Tibial nerve (tissue), 4 donors: ENCODE data around the gene NAIF1.

Experiments
- CTCF ChIP-seq, 5 experiments: fragments of 200-600 bp in 3 of 5; fragments of 450-650 bp in 2 of 5; sonication (generic) in 3 of 5; IDR thresholded peaks; one replicate each; pipeline ENCODE4 v1.5.1; 2016 to 2019; ENCODE audit warnings: antibody characterized with exemption in 5 of 5, mild to moderate bottlenecking in 3 of 5, moderate library complexity in 2 of 5
- EP300 ChIP-seq, 2 donors: sonication (generic); formaldehyde crosslinking; IDR thresholded peaks; one replicate each; pipeline ENCODE4 v1.6.1; 2017; ENCODE audit warnings: antibody characterized with exemption in 2 of 2, mild to moderate bottlenecking in 1 of 2
- POLR2A ChIP-seq, 2 donors: fragments of 450-650 bp; IDR thresholded peaks; one replicate each; pipeline ENCODE4 v1.6.1; 2017; ENCODE audit warnings: antibody characterized with exemption in 2 of 2, mild to moderate bottlenecking in 2 of 2, moderate library complexity in 2 of 2

DNA sequence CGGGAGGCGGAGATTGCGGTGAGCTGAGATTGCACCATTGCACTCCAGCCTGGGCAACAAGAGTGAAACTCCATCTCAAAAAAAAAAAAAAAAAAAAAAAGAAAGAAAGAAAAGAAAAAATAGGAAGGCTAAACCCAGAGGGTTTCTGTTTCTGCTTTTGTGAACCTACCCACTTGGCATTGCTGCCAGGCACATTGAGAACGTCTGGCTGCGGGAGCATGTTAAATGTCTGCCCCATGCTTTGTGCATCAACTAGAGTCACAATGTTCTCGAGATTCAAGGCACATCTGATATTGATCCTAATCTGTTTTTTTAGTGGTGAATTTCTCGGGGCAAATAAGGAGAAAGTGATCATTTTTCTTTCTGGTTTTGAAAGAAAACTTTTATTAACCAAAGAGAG is 3.8 kb upstream of the NAIF1 start:
- TF ChIP-seq POLR2A (IDR thresholded peaks at IDR 0.05) (no peak), CTCF (IDR thresholded peaks at IDR 0.05) (no peak), EP300 (IDR thresholded peaks at IDR 0.05) (peak in 1 of 2 donors; percentile 55)
